ENCODE data around the gene CYP24A1. TPM values are rescaled to one million over a fixed set of nuclear protein-coding genes. Genes with fewer than 3 reads are reported as not detected.

Gene CYP24A1
- total RNA-seq, 1 donor from 2014 or later, result not detected

DNA sequence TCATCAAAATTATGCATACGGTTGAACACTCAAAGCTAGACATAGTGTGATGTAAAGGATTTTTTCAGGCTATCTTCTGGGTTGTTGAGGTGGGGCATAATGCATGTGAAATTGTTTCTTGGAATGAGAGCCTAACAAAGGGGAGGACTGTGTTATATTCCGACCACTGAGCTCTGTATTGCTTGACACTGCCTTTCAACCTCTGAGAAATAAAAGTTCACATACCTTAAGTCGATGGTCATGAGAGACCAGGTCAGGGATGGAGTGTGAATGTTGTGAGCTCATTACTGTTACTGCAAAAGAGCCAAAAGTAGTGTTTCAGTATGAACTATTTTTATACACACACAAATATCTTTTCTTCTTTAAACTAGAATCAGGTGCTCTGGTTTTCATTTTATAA lies 39.1 kb upstream of the CYP24A1 start:
- intact Hi-C loops (cut with micrococcal nuclease), result no loop called here
- Mint-ChIP-seq H3K27ac (no peak overlapping the region), H3K36me3 (ENCODE audit: low read depth) (peaks cover 36% of the 10 kb centered on the region), H3K9me3 (no peaks in the 10 kb centered on the region), H3K27me3 (no peaks in the 10 kb centered on the region), H3K4me3 (no peak overlapping the region), H3K4me1 (peaks cover 21% of the 10 kb centered on the region)
- TF ChIP-seq CTCF (IDR thresholded peaks at IDR 0.05), result no peak
- no peak for DNase-seq
- no peak for ATAC-seq (ENCODE audit: low read depth)
- ChIA-PET CTCF (interaction anchor here (0.9 kb wide), 1 partner anchor 12 kb away, joined by 3 read pairs; no protein-coding TSS in a partner anchor), POLR2A (no interaction called here)

DNA sequence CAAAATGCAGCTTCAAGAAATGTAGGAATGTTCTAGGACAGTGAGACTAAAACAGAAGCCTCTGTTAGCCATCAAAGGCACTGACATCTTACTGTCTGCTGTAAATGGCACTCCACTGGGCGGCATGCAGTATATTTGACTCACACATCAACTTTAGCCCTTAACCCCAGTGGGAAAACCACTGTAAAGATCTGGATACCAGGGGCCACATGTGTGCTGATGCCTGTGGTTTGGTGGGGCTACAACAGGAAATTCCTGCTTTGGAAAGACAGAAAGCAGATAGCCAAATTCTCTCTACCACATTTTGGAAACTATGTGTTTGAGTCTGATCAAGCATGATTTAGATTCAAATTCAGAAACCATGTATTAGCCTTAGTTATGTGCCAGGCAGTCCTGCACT lies 38.4 kb upstream of the CYP24A1 start:
- Mint-ChIP-seq H3K4me1 (peaks cover 23% of the 10 kb centered on the region), H3K9me3 (no peaks in the 10 kb centered on the region), H3K27me3 (no peaks in the 10 kb centered on the region), H3K27ac (no peak overlapping the region), H3K4me3 (no peak overlapping the region), H3K36me3 (ENCODE audit: low read depth) (peaks cover 31% of the 10 kb centered on the region)
- ChIA-PET CTCF (interaction anchor here (0.9 kb wide), 2 partner anchors 12 to 13 kb away, joined by 3 read pairs; no protein-coding TSS in a partner anchor), POLR2A (no interaction called here)
- TF ChIP-seq CTCF (IDR thresholded peaks at IDR 0.05), result no peak
- DNase-seq (no peak), ATAC-seq (ENCODE audit: low read depth) (no peak)
- intact Hi-C loops (cut with micrococcal nuclease), result no loop called here

- Mint-ChIP-seq H3K27me3 (no peaks in the 10 kb centered on the region), H3K36me3 (ENCODE audit: low read depth) (peaks cover 7% of the 10 kb centered on the region), H3K4me3 (peak overlapping the region; percentile 86), H3K4me1 (peaks cover 25% of the 10 kb centered on the region), H3K27ac (no peak overlapping the region), H3K9me3 (no peaks in the 10 kb centered on the region)
- no peak for ATAC-seq (ENCODE audit: low read depth)
- ChIA-PET CTCF (no interaction called here), POLR2A (no interaction called here)
- TF ChIP-seq CTCF (IDR thresholded peaks at IDR 0.05), result no peak
- no peak for DNase-seq
- intact Hi-C loops (cut with micrococcal nuclease), result no loop called here
Measured at GRCh38 chr20:54209216-54209813, 35.5 kb upstream of the CYP24A1 start.

- Mint-ChIP-seq H3K27me3 (no peaks in the 10 kb centered on the region), H3K4me1 (peaks cover 25% of the 10 kb centered on the region), H3K36me3 (ENCODE audit: low read depth) (peaks cover 5% of the 10 kb centered on the region), H3K27ac (peak overlapping the region; percentile 69), H3K4me3 (peak overlapping the region; percentile 86), H3K9me3 (no peaks in the 10 kb centered on the region)
- ChIA-PET CTCF (interaction anchor here (0.9 to 1.6 kb wide), 3 partner anchors 9 to 11 kb away, joined by 5 to 7 read pairs (median 6); no protein-coding TSS in a partner anchor), POLR2A (interaction anchor here (1.0 to 1.4 kb wide), 2 partner anchors 191 to 283 kb away, joined by 3 to 4 read pairs; no protein-coding TSS in a partner anchor)
- no peak for TF ChIP-seq CTCF (IDR thresholded peaks at IDR 0.05)
- DNase-seq, result no peak
- intact Hi-C loops (cut with micrococcal nuclease), result no loop called here
- no peak for ATAC-seq (ENCODE audit: low read depth)
Measured at GRCh38 chr20:54208548-54209176, 34.9 kb upstream of the CYP24A1 start.

Measured in activated B cell treated with CpG ODN at 0.5 μM for 24 hours (primary cell).